Vagina (tissue), 2 donors: ENCODE measurements around the gene PRSS27.

Experiments used
- CTCF ChIP-seq, 3 experiments: fragments of 450-650 bp in 2 of 3; fragments of 200-600 bp in 1 of 3; sonication (generic) in 1 of 3; IDR thresholded peaks; one replicate each; pipeline ENCODE4 v1.5.1; 2017 to 2019; ENCODE audit warnings: antibody characterized with exemption in 3 of 3, mild to moderate bottlenecking in 2 of 3, moderate library complexity in 2 of 3
- POLR2A ChIP-seq, 2 donors: fragments of 450-650 bp; IDR thresholded peaks; one replicate each; pipeline ENCODE4 v1.6.1; 2017; ENCODE audit warnings: antibody characterized with exemption in 2 of 2, mild to moderate bottlenecking in 2 of 2, moderate library complexity in 2 of 2
- POLR2AphosphoS5 ChIP-seq, 2 donors: sonication (generic); formaldehyde crosslinking; IDR thresholded peaks; one replicate each; pipeline ENCODE4 v1.9.0; 2017; ENCODE audit warnings: antibody characterized with exemption in 2 of 2, mild to moderate bottlenecking in 2 of 2, low read depth in 1 of 2; ENCODE audit not compliant: insufficient read depth in 1 of 2

GRCh38 chr16:2745961-2746360, 25.9 kb upstream of the PRSS27 start:
- TF ChIP-seq CTCF (IDR thresholded peaks at IDR 0.05) (no peak), POLR2A (IDR thresholded peaks at IDR 0.05) (no peak), POLR2AphosphoS5 (IDR thresholded peaks at IDR 0.05; ENCODE audit: insufficient read depth in 1 of 2, low read depth in 1 of 2) (no peak)
